Chondrocyte (in vitro differentiated cells): ENCODE data around the gene DNM3. TPM values are rescaled to one million over a fixed set of nuclear protein-coding genes. Genes with fewer than 3 reads are reported as not detected.

Experiments used
- DNase-seq: peaks from one replicate; pipeline ENCODE4 v3.0.0; 2021; ENCODE audit warnings: mixed read lengths, low spot score
- H3K27ac Mint-ChIP-seq: one replicate; pipeline ENCODE4 v1.8.0; 2021; ENCODE audit warnings: mild to moderate bottlenecking, moderate library complexity, mixed read lengths; ENCODE audit not compliant: unreplicated experiment
- H3K27me3 Mint-ChIP-seq: 2 replicates; pipeline ENCODE4 v1.8.0; 2021; ENCODE audit warnings: low read depth, mixed read lengths
- H3K36me3 Mint-ChIP-seq: 2 replicates; pipeline ENCODE4 v1.8.0; 2021; ENCODE audit warnings: low read depth, mixed read lengths
- H3K4me1 Mint-ChIP-seq: 2 replicates; pipeline ENCODE4 v1.8.0; 2021; ENCODE audit warnings: low read depth, mild to moderate bottlenecking, mixed read lengths
- H3K4me3 Mint-ChIP-seq: one replicate; pipeline ENCODE4 v1.8.0; 2021; ENCODE audit warnings: mild to moderate bottlenecking, moderate library complexity, mixed read lengths; ENCODE audit not compliant: unreplicated experiment
- H3K9me3 Mint-ChIP-seq: 2 replicates; pipeline ENCODE4 v1.8.0; 2021; ENCODE audit warnings: low read depth, mixed read lengths
- total RNA-seq: library from RNA; stranded (reverse); gene quantifications from 3 replicates; pipeline ENCODE4 v1.2.1, GENCODE V29; 2021
- TF ChIP-seq, protein P1 (sequence below): fragments of 200-600 bp; sonication (generic); IDR thresholded peaks from 2 replicates; pipeline ENCODE4 v1.5.0; 2021; ENCODE audit warnings: antibody characterized with exemption, mild to moderate bottlenecking, moderate library complexity

The DNM3 gene
- total RNA-seq, 1 donor from 2014 or later = 12.4 TPM

DNA sequence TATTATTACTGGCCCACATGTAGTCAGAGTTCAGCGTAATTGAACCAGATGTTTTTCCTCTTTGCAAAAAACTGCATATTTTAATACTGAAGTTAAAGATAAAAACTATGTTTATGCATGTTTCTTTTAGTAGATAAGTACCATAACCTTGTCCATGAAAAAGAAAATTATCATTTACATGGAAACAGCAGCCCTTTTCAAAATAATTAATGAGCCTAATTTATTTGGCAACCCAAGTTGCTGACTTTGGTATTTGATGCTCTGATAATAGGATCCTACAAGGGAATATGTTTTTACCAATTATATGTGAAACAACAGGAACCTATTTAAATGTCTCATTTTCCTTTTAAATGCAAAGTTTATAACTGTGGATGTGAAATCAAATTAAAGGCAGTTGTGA lies 297.9 kb downstream of the DNM3 start:
- TF ChIP-seq, protein P1, sequence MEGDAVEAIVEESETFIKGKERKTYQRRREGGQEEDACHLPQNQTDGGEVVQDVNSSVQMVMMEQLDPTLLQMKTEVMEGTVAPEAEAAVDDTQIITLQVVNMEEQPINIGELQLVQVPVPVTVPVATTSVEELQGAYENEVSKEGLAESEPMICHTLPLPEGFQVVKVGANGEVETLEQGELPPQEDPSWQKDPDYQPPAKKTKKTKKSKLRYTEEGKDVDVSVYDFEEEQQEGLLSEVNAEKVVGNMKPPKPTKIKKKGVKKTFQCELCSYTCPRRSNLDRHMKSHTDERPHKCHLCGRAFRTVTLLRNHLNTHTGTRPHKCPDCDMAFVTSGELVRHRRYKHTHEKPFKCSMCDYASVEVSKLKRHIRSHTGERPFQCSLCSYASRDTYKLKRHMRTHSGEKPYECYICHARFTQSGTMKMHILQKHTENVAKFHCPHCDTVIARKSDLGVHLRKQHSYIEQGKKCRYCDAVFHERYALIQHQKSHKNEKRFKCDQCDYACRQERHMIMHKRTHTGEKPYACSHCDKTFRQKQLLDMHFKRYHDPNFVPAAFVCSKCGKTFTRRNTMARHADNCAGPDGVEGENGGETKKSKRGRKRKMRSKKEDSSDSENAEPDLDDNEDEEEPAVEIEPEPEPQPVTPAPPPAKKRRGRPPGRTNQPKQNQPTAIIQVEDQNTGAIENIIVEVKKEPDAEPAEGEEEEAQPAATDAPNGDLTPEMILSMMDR = no peak
- peak overlapping the region; percentile 94 for H3K4me3 Mint-ChIP-seq
- no peaks in the 10 kb centered on the region for H3K27me3 Mint-ChIP-seq
- no peak for DNase-seq
- H3K9me3 Mint-ChIP-seq = peaks cover 6% of the 10 kb centered on the region
- peaks cover 64% of the 10 kb centered on the region for H3K4me1 Mint-ChIP-seq
- peaks cover 29% of the 10 kb centered on the region for H3K36me3 Mint-ChIP-seq
- peak overlapping the region; percentile 100 for H3K27ac Mint-ChIP-seq

DNA sequence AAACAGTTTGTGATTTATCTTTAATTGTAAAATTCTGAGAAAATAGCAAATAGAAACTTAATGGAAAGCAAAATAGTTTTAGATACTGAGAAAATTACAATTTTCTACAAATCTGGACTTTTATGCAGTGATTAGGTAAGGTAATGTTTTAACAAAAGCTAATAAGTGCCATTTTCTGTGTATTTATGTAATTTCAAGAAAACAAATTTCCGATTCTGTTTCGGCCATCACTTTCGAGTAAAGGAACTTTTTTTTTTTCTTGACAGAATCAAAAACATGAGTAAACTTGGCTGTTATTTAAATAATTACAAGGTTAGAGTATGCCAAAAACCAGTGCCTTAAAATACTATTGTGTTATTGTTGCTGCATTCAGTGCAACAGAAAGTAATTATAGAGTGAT lies 298.8 kb downstream of the DNM3 start:
- no peak for DNase-seq
- peak overlapping the region; percentile 94 for H3K4me3 Mint-ChIP-seq
- peaks cover 33% of the 10 kb centered on the region for H3K36me3 Mint-ChIP-seq
- H3K27me3 Mint-ChIP-seq = no peaks in the 10 kb centered on the region
- H3K4me1 Mint-ChIP-seq = peaks cover 61% of the 10 kb centered on the region
- no peaks in the 10 kb centered on the region for H3K9me3 Mint-ChIP-seq
- TF ChIP-seq, protein P1 = no peak
- peak overlapping the region; percentile 100 for H3K27ac Mint-ChIP-seq

DNA sequence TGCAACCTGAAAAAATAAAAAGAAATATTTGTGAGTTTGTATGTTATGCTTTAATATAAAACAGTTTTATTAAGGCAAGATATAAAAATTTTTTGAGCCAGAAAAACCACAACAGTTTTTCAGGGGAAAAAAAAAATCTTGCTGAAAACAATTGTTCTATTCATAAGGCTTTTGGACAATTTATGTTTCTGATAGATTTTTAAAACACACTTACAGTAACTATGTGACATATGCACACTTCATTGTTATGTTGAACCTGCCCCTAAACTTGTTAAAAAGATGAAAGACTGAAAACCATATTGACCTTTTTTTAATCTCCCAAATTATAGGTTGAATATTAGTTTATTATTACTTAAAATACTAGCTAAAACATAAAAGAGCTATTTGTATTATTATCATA lies 299.3 kb downstream of the DNM3 start:
- TF ChIP-seq, protein P1 = no peak
- peak overlapping the region; percentile 94 for H3K4me3 Mint-ChIP-seq
- peak overlapping the region; percentile 100 for H3K27ac Mint-ChIP-seq
- no peaks in the 10 kb centered on the region for H3K9me3 Mint-ChIP-seq
- H3K27me3 Mint-ChIP-seq = no peaks in the 10 kb centered on the region
- DNase-seq = no peak
- peaks cover 60% of the 10 kb centered on the region for H3K4me1 Mint-ChIP-seq
- H3K36me3 Mint-ChIP-seq = peaks cover 33% of the 10 kb centered on the region

DNA sequence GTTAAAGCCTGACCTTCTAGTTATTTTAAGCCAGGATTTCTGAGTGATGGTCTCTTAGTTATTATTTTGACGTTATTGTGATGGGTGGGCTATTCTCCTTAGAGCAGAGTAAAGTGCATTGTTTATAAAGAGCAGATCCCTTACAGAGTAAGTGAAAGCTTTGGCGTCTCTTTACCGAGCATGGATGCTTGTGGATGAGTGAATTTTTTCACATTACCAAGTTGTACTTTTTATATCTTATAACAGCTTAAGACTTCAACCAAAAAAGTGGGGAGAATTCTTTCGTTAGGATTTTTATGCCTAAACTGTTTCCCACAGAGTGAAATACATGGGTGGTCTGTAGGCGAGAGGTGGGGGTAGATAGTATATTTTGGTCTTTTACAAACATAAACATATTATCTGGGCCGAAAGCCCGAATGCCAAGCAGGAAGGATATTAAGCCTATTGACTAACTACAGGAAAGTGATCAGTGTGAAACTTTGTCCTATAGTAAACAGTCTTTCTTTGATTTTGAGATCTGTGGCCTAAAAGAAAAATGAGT lies 300.1 kb downstream of the DNM3 start:
- Mint-ChIP-seq H3K36me3 (peaks cover 33% of the 10 kb centered on the region), H3K9me3 (no peaks in the 10 kb centered on the region), H3K27me3 (no peaks in the 10 kb centered on the region), H3K4me1 (peaks cover 60% of the 10 kb centered on the region), H3K4me3 (peak overlapping the region; percentile 94), H3K27ac (peak overlapping the region; percentile 100)
- TF ChIP-seq, protein P1 = no peak
- no peak for DNase-seq

DNA sequence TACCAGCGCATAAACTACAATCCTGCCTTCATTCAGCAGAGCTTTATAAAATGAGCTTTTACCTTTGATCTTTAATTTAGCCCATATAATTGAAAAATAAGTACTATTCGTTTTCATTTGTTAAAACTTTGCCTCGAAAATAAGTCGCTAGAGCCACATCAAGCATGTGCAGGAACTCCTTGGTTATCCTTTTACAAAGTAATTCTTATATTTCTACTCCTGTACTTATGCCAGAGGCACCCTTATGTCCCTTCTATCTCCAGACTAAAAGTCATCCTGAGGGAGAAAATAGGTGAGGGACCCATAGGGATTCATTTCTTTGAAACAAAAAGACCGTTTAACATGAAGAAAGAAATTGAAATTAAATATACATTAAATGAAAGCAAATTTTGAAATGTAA lies 301.0 kb downstream of the DNM3 start:
- no peak for DNase-seq
- Mint-ChIP-seq H3K9me3 (no peaks in the 10 kb centered on the region), H3K4me3 (peak overlapping the region; percentile 94), H3K27ac (peak overlapping the region; percentile 100), H3K4me1 (peaks cover 59% of the 10 kb centered on the region), H3K36me3 (peaks cover 33% of the 10 kb centered on the region), H3K27me3 (no peaks in the 10 kb centered on the region)
- TF ChIP-seq, protein P1 = no peak
